T47D (cell line): ENCODE measurements around the gene KRTAP19-6.
"Not testable (repeated sequence)": the region's sequence is repeated elsewhere in the genome, so short reads cannot be mapped to it uniquely, and the experiment has no call there.

Experiments
- DNase-seq, 2 experiments: peaks; one replicate each; pipeline versions ENCODE4 v3.0.0 to v3.0.0-alpha.2; 2011 to 2012; ENCODE audit warnings: low read depth in 1 of 2, low spot score in 1 of 2
- JUND ChIP-seq: IDR thresholded peaks from 2 replicates; pipeline ENCODE4 v1.6.1; 2012; ENCODE audit warnings: low read depth
- in situ Hi-C: cut with HindIII; loops from 2 replicates; pipeline ENCODE4 v1.10.0; 2016; ENCODE audit warnings: low sequenced_read_pairs, low pct_unique_long_range_greater_than_20kb

KRTAP19-6 gene

DNA sequence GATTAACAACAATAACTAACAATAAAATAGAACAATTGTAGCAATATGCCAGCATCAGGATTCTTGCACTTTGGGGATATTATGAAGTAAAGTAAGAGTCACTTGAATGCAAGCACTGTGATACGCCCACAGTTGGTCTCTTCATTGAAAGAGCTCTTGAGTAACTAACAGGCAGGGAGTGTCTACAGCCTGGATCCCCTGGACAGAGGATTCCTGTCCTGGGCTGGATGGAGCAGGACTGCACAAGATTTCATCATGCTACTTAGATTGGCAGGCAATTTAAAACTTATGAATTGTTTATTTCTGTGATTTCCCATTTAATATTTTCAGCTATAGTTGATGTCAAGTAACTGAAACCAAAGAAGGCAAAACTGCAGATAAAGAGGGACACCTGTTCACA is 26.0 kb downstream of the KRTAP19-6 start:
- in situ Hi-C loops, result no loop called here
- TF ChIP-seq JUND, result no peak
- DNase-seq, result no peak

DNA sequence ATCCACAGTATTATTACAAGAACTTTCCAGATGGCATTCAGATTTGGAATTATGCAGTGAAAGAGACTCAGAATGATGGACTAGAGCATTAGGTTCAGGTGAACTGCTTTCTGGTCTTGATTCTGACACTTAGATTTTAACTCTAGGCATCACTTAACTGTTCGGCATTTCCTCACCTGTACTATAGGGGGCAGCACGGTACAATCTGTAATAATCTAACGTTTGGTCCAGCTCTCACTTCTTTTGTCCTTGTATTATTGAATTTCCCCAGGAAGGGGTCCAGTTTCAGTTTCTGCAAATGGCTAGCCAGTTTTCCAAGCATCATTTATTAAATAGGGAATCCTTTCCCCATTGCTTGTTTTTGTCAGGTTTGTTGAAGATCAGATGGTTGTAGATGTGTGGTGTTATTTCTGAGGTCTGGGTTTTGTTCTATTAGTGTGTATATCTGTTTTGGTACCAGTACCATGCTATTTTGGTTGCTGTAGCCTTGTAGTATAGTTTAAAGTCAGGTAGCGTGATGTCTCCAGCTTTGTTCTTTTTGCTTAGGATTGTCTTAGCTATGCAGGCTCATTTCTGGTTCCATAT is 36.0 kb downstream of the KRTAP19-6 start:
- DNase-seq, result peak in 1 of 2 experiments; percentile 53

DNA sequence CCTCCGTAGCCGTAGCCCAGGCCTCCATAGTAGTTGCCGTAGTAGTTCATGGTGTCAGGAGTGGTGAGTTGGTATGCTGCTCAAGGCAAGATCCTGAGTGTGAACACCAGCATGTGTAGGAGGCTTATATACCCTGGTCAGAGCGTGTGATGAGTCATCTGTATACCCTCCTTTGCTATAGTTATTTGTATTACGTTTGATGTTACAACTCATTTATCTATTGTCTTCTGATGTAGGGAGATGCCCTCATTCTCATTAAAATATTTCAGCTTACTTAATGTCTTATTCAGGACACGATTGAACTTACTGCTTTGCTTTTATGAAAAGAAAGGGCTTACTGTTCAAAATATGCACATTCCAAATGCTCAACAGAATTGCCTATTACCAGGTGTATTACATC is 39.6 kb downstream of the KRTAP19-6 start, which contains the start of gene KRTAP19-5:
TSS of gene KRTAP19-5 (minus strand) at position 101 of the 400 bp plus-strand sequence. CDS start at position 50, 51 bp downstream.
- no peak for DNase-seq
- in situ Hi-C loops, result no loop called here
- no peak for TF ChIP-seq JUND

More for the DNA sequence above, 36.0 kb downstream of the KRTAP19-6 start:
- in situ Hi-C loops, result not testable (repeated sequence)

DNA sequence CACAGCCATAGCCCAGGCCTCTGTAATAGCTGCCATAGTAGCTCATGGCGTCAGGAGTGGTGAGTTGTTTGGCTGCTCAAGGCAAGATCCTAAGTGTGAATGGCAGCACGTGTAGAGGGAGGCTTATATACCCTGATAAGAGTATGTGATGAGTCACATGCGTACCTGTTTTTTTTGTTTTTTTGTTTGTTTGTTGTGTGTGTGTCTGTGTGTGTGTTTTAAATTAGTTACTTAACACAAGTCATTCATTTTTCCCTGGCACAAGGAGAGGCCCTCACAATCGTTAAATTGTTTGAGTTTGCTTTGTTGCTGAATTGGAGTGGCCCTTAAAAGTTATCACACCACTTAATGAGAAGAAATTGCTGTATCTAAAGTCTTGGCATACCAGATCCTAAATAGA is 44.6 kb downstream of the KRTAP19-6 start, which contains the start of gene KRTAP19-4:
TSS of gene KRTAP19-4 (minus strand) at position 101 of the 400 bp plus-strand sequence. CDS start at position 46, 55 bp downstream.
- no peak for TF ChIP-seq JUND
- DNase-seq, result no peak
- in situ Hi-C loops, result no loop called here

DNA sequence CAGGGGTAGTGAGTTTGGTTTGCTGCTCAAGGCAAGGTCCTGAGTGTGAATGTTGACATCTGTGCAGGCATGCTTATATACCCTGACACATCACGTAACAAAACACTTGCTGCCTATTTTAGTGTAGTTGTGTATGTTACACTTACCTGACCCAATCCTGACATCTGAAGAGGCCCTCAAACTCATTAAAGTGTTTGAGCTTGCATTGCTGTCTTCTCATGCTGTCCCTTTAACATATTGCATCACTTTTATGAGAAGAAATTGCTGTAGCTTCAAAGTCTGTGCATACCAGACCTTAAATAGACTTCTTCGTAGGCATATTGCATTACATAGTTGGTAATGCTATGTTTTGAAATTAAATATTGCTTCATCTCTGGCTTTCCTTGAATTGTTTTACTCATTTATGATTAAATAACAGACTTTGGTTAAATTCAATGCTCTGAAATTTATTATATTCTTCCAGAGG is 49.7 kb downstream of the KRTAP19-6 start, which contains the start of gene KRTAP19-3:
TSS of gene KRTAP19-3 (minus strand) at position 51 of the 466 bp plus-strand sequence. CDS start 56 bp downstream, outside the sequence.
- in situ Hi-C loops, result no loop called here
- TF ChIP-seq JUND, result no peak
- DNase-seq, result no peak
